Endothelial cell (in vitro differentiated cells): ENCODE data around the gene SUPV3L1. TPM values are rescaled to one million over a fixed set of nuclear protein-coding genes. Genes with fewer than 3 reads are reported as not detected.

Experiments used
- DNase-seq: peaks from one replicate; pipeline ENCODE4 v3.0.0; 2021; ENCODE audit warnings: low spot score
- H3K27ac Mint-ChIP-seq: one replicate; pipeline ENCODE4 v1.8.0; 2021; ENCODE audit warnings: mixed read lengths, inconsistent platforms; ENCODE audit not compliant: unreplicated experiment
- H3K27me3 Mint-ChIP-seq: one replicate; pipeline ENCODE4 v1.8.0; 2021; ENCODE audit warnings: mild to moderate bottlenecking, moderate library complexity, mixed read lengths, inconsistent platforms; ENCODE audit not compliant: unreplicated experiment
- H3K36me3 Mint-ChIP-seq: one replicate; pipeline ENCODE4 v1.8.0; 2021; ENCODE audit warnings: mild to moderate bottlenecking, low read depth, mixed read lengths, inconsistent platforms; ENCODE audit not compliant: unreplicated experiment
- H3K4me1 Mint-ChIP-seq: one replicate; pipeline ENCODE4 v1.8.0; 2021; ENCODE audit warnings: mild to moderate bottlenecking, mixed read lengths, inconsistent platforms; ENCODE audit not compliant: unreplicated experiment
- H3K4me3 Mint-ChIP-seq: one replicate; pipeline ENCODE4 v1.8.0; 2021; ENCODE audit warnings: mild to moderate bottlenecking, mixed read lengths, inconsistent platforms; ENCODE audit not compliant: unreplicated experiment
- H3K9me3 Mint-ChIP-seq: one replicate; pipeline ENCODE4 v1.8.0; 2021; ENCODE audit warnings: mixed read lengths, inconsistent platforms; ENCODE audit not compliant: unreplicated experiment
- CTCF ChIP-seq: fragments of 200-600 bp; sonication (generic); IDR thresholded peaks from one replicate; pipeline ENCODE4 v1.5.0; 2021; ENCODE audit warnings: antibody characterized with exemption; ENCODE audit not compliant: unreplicated experiment
- total RNA-seq: library from RNA; stranded (reverse); fragmentation: NEBNext Ultra II Directional; extraction: Animal tissue kit (Norgen Biotek cat#: 25700); gene quantifications from one replicate; pipeline ENCODE4 v1.2.1, GENCODE V29; 2021; ENCODE audit not compliant: unreplicated experiment

Gene SUPV3L1
- total RNA-seq, 1 donor from 2014 or later, result 31.7 TPM

- Mint-ChIP-seq H3K4me3 (no peak overlapping the region), H3K27ac (no peak overlapping the region), H3K36me3 (peaks cover 20% of the 10 kb centered on the region), H3K9me3 (no peaks in the 10 kb centered on the region), H3K27me3 (peaks cover 3% of the 10 kb centered on the region), H3K4me1 (peaks cover 19% of the 10 kb centered on the region)
- DNase-seq, result no peak
- no peak for TF ChIP-seq CTCF
Observed at GRCh38 chr10:69211104-69211503, 31.1 kb downstream of the SUPV3L1 start.

- TF ChIP-seq CTCF, result no peak
- no peak overlapping the region for H3K27ac Mint-ChIP-seq
Observed at GRCh38 chr10:69211524-69211923, 31.5 kb downstream of the SUPV3L1 start.

GRCh38 chr10:69213591-69214311 is 33.7 kb downstream of the SUPV3L1 start:
- Mint-ChIP-seq H3K27ac (no peak overlapping the region), H3K9me3 (no peaks in the 10 kb centered on the region), H3K4me3 (no peak overlapping the region), H3K4me1 (peaks cover 21% of the 10 kb centered on the region), H3K36me3 (peaks cover 4% of the 10 kb centered on the region), H3K27me3 (peaks cover 8% of the 10 kb centered on the region)
- no peak for DNase-seq
- no peak for TF ChIP-seq CTCF

More at GRCh38 chr10:69211524-69211923, 31.5 kb downstream of the SUPV3L1 start:
- DNase-seq, result no peak
- Mint-ChIP-seq H3K4me1 (peaks cover 21% of the 10 kb centered on the region), H3K9me3 (no peaks in the 10 kb centered on the region), H3K36me3 (peaks cover 16% of the 10 kb centered on the region), H3K27me3 (peaks cover 3% of the 10 kb centered on the region), H3K4me3 (no peak overlapping the region)

- Mint-ChIP-seq H3K27ac (no peak overlapping the region), H3K27me3 (peaks cover 8% of the 10 kb centered on the region), H3K4me3 (no peak overlapping the region), H3K36me3 (no peaks in the 10 kb centered on the region), H3K4me1 (peaks cover 21% of the 10 kb centered on the region), H3K9me3 (no peaks in the 10 kb centered on the region)
- DNase-seq, result no peak
- TF ChIP-seq CTCF, result no peak
Observed at GRCh38 chr10:69214666-69215131, 34.7 kb downstream of the SUPV3L1 start.

- H3K4me3 Mint-ChIP-seq, result no peak overlapping the region
- no peaks in the 10 kb centered on the region for H3K9me3 Mint-ChIP-seq
- H3K4me1 Mint-ChIP-seq, result peaks cover 22% of the 10 kb centered on the region
- no peaks in the 10 kb centered on the region for H3K36me3 Mint-ChIP-seq
- no peak for DNase-seq
- TF ChIP-seq CTCF, result no peak
- peaks cover 8% of the 10 kb centered on the region for H3K27me3 Mint-ChIP-seq
- H3K27ac Mint-ChIP-seq, result no peak overlapping the region
Observed at GRCh38 chr10:69215405-69216171, 35.6 kb downstream of the SUPV3L1 start.
